NCI-H226 (cell line): Measurements from ENCODE around the gene TRMT61A.
A peak's percentile ranks its signal among the peaks of the same experiment; 100 is the strongest.
"Not testable (repeated sequence)": the region's sequence is repeated elsewhere in the genome, so short reads cannot be mapped to it uniquely, and the experiment has no call there.

Source experiments
- DNase-seq: peaks from one replicate; pipeline ENCODE4 v3.0.0-alpha.2; 2015

The TRMT61A gene

GRCh38 chr14:103509864-103510723, 18.9 kb upstream of the TRMT61A start:
- DNase-seq = no peak

- DNase-seq = no peak
Measured at GRCh38 chr14:103510724-103511693, 18.0 kb upstream of the TRMT61A start.

GRCh38 chr14:103512180-103512579, 16.8 kb upstream of the TRMT61A start:
- DNase-seq = not testable (repeated sequence)

- peak; percentile 47 for DNase-seq
Measured at GRCh38 chr14:103512701-103513611, 16.0 kb upstream of the TRMT61A start.

- no peak for DNase-seq
Measured at GRCh38 chr14:103514596-103515421, 14.2 kb upstream of the TRMT61A start.

- no peak for DNase-seq
Measured at GRCh38 chr14:103516426-103517173, 12.4 kb upstream of the TRMT61A start.

GRCh38 chr14:103517174-103517566, 11.8 kb upstream of the TRMT61A start:
- no peak for DNase-seq

GRCh38 chr14:103517721-103518421, 11.1 kb upstream of the TRMT61A start:
- DNase-seq = no peak

- DNase-seq = peak; percentile 46
Measured at GRCh38 chr14:103518422-103519042, 10.5 kb upstream of the TRMT61A start.

- DNase-seq = peak; percentile 82
Measured at GRCh38 chr14:103519043-103519836, 9.8 kb upstream of the TRMT61A start.

- no peak for DNase-seq
Measured at GRCh38 chr14:103519837-103520212, 9.2 kb upstream of the TRMT61A start.

GRCh38 chr14:103520269-103520656, 8.7 kb upstream of the TRMT61A start:
- DNase-seq = no peak

GRCh38 chr14:103520657-103521437, 8.1 kb upstream of the TRMT61A start:
- DNase-seq = peak; percentile 77

- DNase-seq = no peak
Measured at GRCh38 chr14:103521438-103521950, 7.5 kb upstream of the TRMT61A start.

GRCh38 chr14:103521951-103522563, 6.9 kb upstream of the TRMT61A start:
- no peak for DNase-seq

GRCh38 chr14:103522649-103523574, 6.1 kb upstream of the TRMT61A start, which contains the start of gene CKB:
TSS of gene CKB (minus strand) at chr14:103522830. CDS start at chr14:103522493, 337 bp downstream.
- peak; percentile 36 for DNase-seq
